IMR-90 (cell line): Measurements from ENCODE around the gene ATF7IP2. TPM values are rescaled to one million over a fixed set of nuclear protein-coding genes. Genes with fewer than 3 reads are reported as not detected.

Experiments
- ATAC-seq: fragments of 200-7000 bp; cut with Tn5 transposase; 2 replicates; pipeline ENCODE4 v1.9.1; 2020; ENCODE audit warnings: low read depth, mild to moderate bottlenecking, moderate library complexity
- BruUV-seq: library from RNA; stranded (reverse); fragments of 400-500 nt; replicated peaks from 2 replicates; lab custom pipeline; 2021; lab: Mats Ljungman, UMichigan
- CTCF ChIA-PET: fragments of 300-600 bp; formaldehyde crosslinking; extraction: SDS; loops from one replicate; lab custom pipeline; 2021; ENCODE audit warnings: antibody characterized with exemption; lab: Yijun Ruan, JAX
- POLR2A ChIA-PET: fragments of 300-600 bp; sonication (Branson Sonifier 250); formaldehyde crosslinking; loops from one replicate; lab custom pipeline; 2022; ENCODE audit warnings: antibody characterized with exemption; ENCODE audit not compliant: unreplicated experiment; lab: Charles Lee
- DNase-seq: peaks from one replicate; pipeline ENCODE4 v3.0.0; 2013
- H2AFZ ChIP-seq: replicated peaks from 2 replicates; pipeline ENCODE3; 2013; ENCODE audit warnings: low read length, mild to moderate bottlenecking; ENCODE audit not compliant: poor library complexity
- H2AK5ac ChIP-seq: 2 replicates; pipeline ENCODE4 v1.6.1; 2013; ENCODE audit warnings: low read depth, low read length, inconsistent platforms
- H2AK9ac ChIP-seq: replicated peaks from 2 replicates; pipeline ENCODE3; 2013; ENCODE audit warnings: mild to moderate bottlenecking, low read depth, low read length, moderate library complexity; ENCODE audit not compliant: poor library complexity
- H2BK120ac ChIP-seq: 2 replicates; pipeline ENCODE4 v1.6.1; 2013; ENCODE audit warnings: low read depth, low read length, inconsistent platforms
- H2BK15ac ChIP-seq: 3 replicates; pipeline ENCODE4 v1.6.1; 2013; ENCODE audit warnings: low read depth, low read length, inconsistent platforms
- H2BK20ac ChIP-seq: 2 replicates; pipeline ENCODE4 v1.6.1; 2013; ENCODE audit warnings: low read depth, mild to moderate bottlenecking, inconsistent platforms, low read length, moderate library complexity
- H2BK5ac ChIP-seq: 2 replicates; pipeline ENCODE4 v1.6.1; 2013; ENCODE audit warnings: mild to moderate bottlenecking, low read depth, low read length, inconsistent platforms; ENCODE audit not compliant: poor library complexity, severe bottlenecking
- H3K14ac ChIP-seq: replicated peaks from 2 replicates; pipeline ENCODE4 v1.6.1; 2013; ENCODE audit warnings: low read depth, low read length, inconsistent platforms
- H3K18ac ChIP-seq: 2 replicates; pipeline ENCODE4 v1.6.1; 2013; ENCODE audit warnings: low read depth, low read length, control low read depth
- H3K23ac ChIP-seq: 2 replicates; pipeline ENCODE4 v1.6.1; 2013; ENCODE audit warnings: low read depth, low read length, inconsistent platforms
- H3K27ac ChIP-seq: 2 replicates; pipeline ENCODE4 v1.5.1; 2013; ENCODE audit warnings: mild to moderate bottlenecking, control low read depth, low read length; ENCODE audit not compliant: insufficient read depth
- H3K27me3 ChIP-seq: 2 replicates; pipeline ENCODE4 v1.6.1; 2013; ENCODE audit warnings: low read length; ENCODE audit not compliant: control insufficient read depth, insufficient read depth
- H3K36me3 ChIP-seq: 2 replicates; pipeline ENCODE4 v1.6.1; 2013; ENCODE audit warnings: low read length, mixed read lengths; ENCODE audit not compliant: control insufficient read depth, insufficient read depth
- H3K4ac ChIP-seq: 2 replicates; pipeline ENCODE4 v1.6.1; 2013; ENCODE audit warnings: low read depth, low read length, inconsistent platforms
- H3K4me1 ChIP-seq: 2 replicates; pipeline ENCODE4 v1.6.1; 2013; ENCODE audit warnings: low read length, mixed read lengths; ENCODE audit not compliant: control insufficient read depth, insufficient read depth
- H3K4me2 ChIP-seq: 2 replicates; pipeline ENCODE4 v1.6.1; 2013; ENCODE audit warnings: low read depth, mild to moderate bottlenecking, control low read depth, low read length, moderate library complexity
- H3K4me3 ChIP-seq: 2 replicates; pipeline ENCODE4 v1.5.1; 2013; ENCODE audit warnings: low read depth, mild to moderate bottlenecking, control low read depth, low read length, moderate library complexity; ENCODE audit not compliant: insufficient read depth
- H3K56ac ChIP-seq: 2 replicates; pipeline ENCODE4 v1.6.1; 2013; ENCODE audit warnings: low read length, inconsistent platforms; ENCODE audit not compliant: insufficient read depth; ENCODE audit errors: extremely low read depth
- H3K79me1 ChIP-seq, 2 experiments: 2 replicates each; pipeline ENCODE4 v1.6.1; 2013; ENCODE audit warnings: low read length in 2 of 2, inconsistent platforms in 1 of 2, low read depth in 1 of 2
- H3K9ac ChIP-seq: 2 replicates; pipeline ENCODE4 v1.6.1; 2013; ENCODE audit warnings: low read depth, low read length, control low read depth
- H3K9me1 ChIP-seq: 2 replicates; pipeline ENCODE4 v1.6.1; 2013; ENCODE audit warnings: low read length, inconsistent platforms; ENCODE audit not compliant: insufficient read depth
- H3K9me3 ChIP-seq: 2 replicates; pipeline ENCODE4 v1.6.1; 2013; ENCODE audit warnings: low read length; ENCODE audit not compliant: control insufficient read depth, insufficient read depth
- H4K20me1 ChIP-seq: 2 replicates; pipeline ENCODE4 v1.6.1; 2013; ENCODE audit warnings: low read length, inconsistent platforms; ENCODE audit not compliant: insufficient read depth
- H4K5ac ChIP-seq: 2 replicates; pipeline ENCODE4 v1.6.1; 2013; ENCODE audit warnings: mild to moderate bottlenecking, low read depth, low read length, control low read depth
- H4K8ac ChIP-seq, 2 experiments: 2 replicates each; pipeline ENCODE4 v1.6.1; 2013; ENCODE audit warnings: low read depth in 2 of 2, low read length in 2 of 2, control low read depth in 1 of 2, inconsistent platforms in 1 of 2
- H4K91ac ChIP-seq: 2 replicates; pipeline ENCODE4 v1.6.1; 2013; ENCODE audit warnings: low read depth, low read length, inconsistent platforms; ENCODE audit not compliant: insufficient read depth
- CHD1 ChIP-seq: IDR thresholded peaks from 2 replicates; pipeline ENCODE4 v1.6.1; 2012; ENCODE audit warnings: low read depth, low read length, improper control_type of control experiment
- CTCF ChIP-seq: conservative IDR thresholded peaks from 2 replicates; pipeline ENCODE4 v1.5.1; 2012; ENCODE audit warnings: mild to moderate bottlenecking, low read depth, low read length, improper control_type of control experiment
- FOS ChIP-seq: fragments of 150-350 bp; IDR thresholded peaks from 2 replicates; pipeline ENCODE4 v1.6.1; 2016; ENCODE audit warnings: low read depth, low read length
- MAFK ChIP-seq: IDR thresholded peaks from 2 replicates; pipeline ENCODE4 v1.6.1; 2012; ENCODE audit warnings: low read depth, low read length, improper control_type of control experiment
- MAZ ChIP-seq: IDR thresholded peaks from 2 replicates; pipeline ENCODE4 v1.6.1; 2012; ENCODE audit warnings: low read depth, mild to moderate bottlenecking, low read length, improper control_type of control experiment, moderate library complexity, borderline replicate concordance
- NFE2L2 ChIP-seq: fragments of 150-350 bp; IDR thresholded peaks from 2 replicates; pipeline ENCODE4 v1.6.1; 2016; ENCODE audit warnings: low read depth, mild to moderate bottlenecking, low read length
- RAD21 ChIP-seq: IDR thresholded peaks from 2 replicates; pipeline ENCODE4 v1.6.1; 2012; ENCODE audit warnings: low read length, improper control_type of control experiment
- RCOR1 ChIP-seq: IDR thresholded peaks from 2 replicates; pipeline ENCODE4 v1.6.1; 2012; ENCODE audit warnings: mild to moderate bottlenecking, low read length, improper control_type of control experiment; ENCODE audit not compliant: insufficient replicate concordance
- RFX5 ChIP-seq: IDR thresholded peaks from 2 replicates; pipeline ENCODE4 v1.8.0; 2012; ENCODE audit warnings: low read depth, mild to moderate bottlenecking, low read length, moderate library complexity
- USF2 ChIP-seq: fragments of 150-350 bp; IDR thresholded peaks from 2 replicates; pipeline ENCODE4 v1.6.1; 2017; ENCODE audit warnings: mild to moderate bottlenecking, antibody characterized with exemption, low read length, low read depth
- WGBS, 2 experiments: methylation state at CpG; one replicate each; pipeline versions ENCODE4 v1.1.5 to v1.1.7; 2013; ENCODE audit warnings: missing lambda C conversion rate in 2 of 2; ENCODE audit not compliant: insufficient read length in 1 of 2; ENCODE audit errors: extremely low coverage in 2 of 2; 5-methylcytosine and 5-hydroxymethylcytosine counted together
- dilution Hi-C: fragments of 300-500 bp; cut with HindIII; formaldehyde crosslinking; loops from one replicate; pipeline ENCODE4 v1.14.3; 2018; ENCODE audit warnings: low sequenced_read_pairs; ENCODE audit not compliant: unreplicated experiment
- in situ Hi-C: fragments of 300-500 bp; cut with MboI; formaldehyde crosslinking; loops from 3 replicates; pipeline ENCODE4 v1.14.3; 2019; ENCODE audit warnings: low sequenced_read_pairs, inconsistent platforms, mixed read lengths
- intact Hi-C: fragments of 100-400 bp; cut with micrococcal nuclease; formaldehyde crosslinking; loops from 2 replicates; pipeline ENCODE4 v1.10.0; 2022
- polyA plus RNA-seq, 3 experiments: library from polyadenylated mRNA; depleted of rRNA; stranded (reverse); fragments of >200 nt; gene quantifications; 2 replicates each; pipeline ENCODE4 v1.2.3, GENCODE V29; 2012; ENCODE audit warnings: low replicate concordance in 1 of 3
- total RNA-seq: library from RNA; depleted of rRNA; stranded (reverse); fragments of >200 nt; gene quantifications from 2 replicates; pipeline ENCODE4 v1.2.3, GENCODE V29; 2012

ATF7IP2 gene
- total and polyA plus RNA-seq, 2 of the 4 experiments (the other 2 are of a cell fraction): 2.7 to 3.6 TPM

GRCh38 chr16:10493276-10493675, 107.4 kb downstream of the ATF7IP2 start:
- no peak overlapping the region for H2AK5ac ChIP-seq
- H3K18ac ChIP-seq: no peak overlapping the region
- H2BK15ac ChIP-seq: no peak overlapping the region
- H3K4me3 ChIP-seq: no peak overlapping the region
- H4K91ac ChIP-seq: no peak overlapping the region
- H4K8ac ChIP-seq: no peak overlapping the region
- ChIA-PET POLR2A (no interaction called here), CTCF (no interaction called here)
- H4K20me1 ChIP-seq: no peaks in the 10 kb centered on the region
- H3K9me3 ChIP-seq: no peaks in the 10 kb centered on the region
- BruUV-seq: no TSS peak
- no peaks in the 10 kb centered on the region for H3K4me1 ChIP-seq
- no peak overlapping the region for H3K23ac ChIP-seq
- dilution Hi-C loops (no loop called here), in situ Hi-C loops (no loop called here), intact Hi-C loops (no loop called here)
- no peak overlapping the region for H2BK5ac ChIP-seq
- no peak overlapping the region for H2BK120ac ChIP-seq
- no peaks in the 10 kb centered on the region for H3K36me3 ChIP-seq
- H3K14ac ChIP-seq: no peak overlapping the region
- H3K4ac ChIP-seq: no peak overlapping the region
- no peak overlapping the region for H2BK20ac ChIP-seq
- TF ChIP-seq CTCF: no peak
- TF ChIP-seq RFX5: no peak
- TF ChIP-seq RCOR1: no peak
- TF ChIP-seq USF2: no peak
- no peak for TF ChIP-seq RAD21
- TF ChIP-seq MAZ: no peak
- no peak for TF ChIP-seq FOS
- no peak for TF ChIP-seq MAFK
- no peak for TF ChIP-seq CHD1
- no peak for TF ChIP-seq NFE2L2
- no peaks in the 10 kb centered on the region for H3K79me1 ChIP-seq
- H3K27ac ChIP-seq: no peak overlapping the region
- no peak overlapping the region for H3K4me2 ChIP-seq
- no peak overlapping the region for H3K9ac ChIP-seq
- no peak overlapping the region for H3K56ac ChIP-seq
- no peaks in the 10 kb centered on the region for H3K27me3 ChIP-seq
- DNase-seq: no peak
- no peak overlapping the region for H2AFZ ChIP-seq
- no peak overlapping the region for H2AK9ac ChIP-seq
- no peaks in the 10 kb centered on the region for H3K9me1 ChIP-seq
- H4K5ac ChIP-seq: no peak overlapping the region
- no CpG with 5 or more reads among the region's 8 CpGs for WGBS, 2 experiments
- no peak for ATAC-seq
